GOT3 (cell line): ENCODE measurements around the gene INPP5D.
"Not testable (repeated sequence)": the region's sequence is repeated elsewhere in the genome, so short reads cannot be mapped to it uniquely, and the experiment has no call there.

ENCODE experiments used
- DNase-seq: peaks from one replicate; lab custom pipeline; 2025; ENCODE audit warnings: mixed read lengths; lab: John Stamatoyannopoulos, UW

The INPP5D gene

GRCh38 chr2:233059797-233060500, at the start of gene INPP5D:
INPP5D (plus strand) TSS chr2:233060342; CDS start chr2:233060479, 137 bp downstream.
- DNase-seq, result no peak

GRCh38 chr2:233010569-233011267, 49.4 kb upstream of the INPP5D start:
- no peak for DNase-seq

DNA sequence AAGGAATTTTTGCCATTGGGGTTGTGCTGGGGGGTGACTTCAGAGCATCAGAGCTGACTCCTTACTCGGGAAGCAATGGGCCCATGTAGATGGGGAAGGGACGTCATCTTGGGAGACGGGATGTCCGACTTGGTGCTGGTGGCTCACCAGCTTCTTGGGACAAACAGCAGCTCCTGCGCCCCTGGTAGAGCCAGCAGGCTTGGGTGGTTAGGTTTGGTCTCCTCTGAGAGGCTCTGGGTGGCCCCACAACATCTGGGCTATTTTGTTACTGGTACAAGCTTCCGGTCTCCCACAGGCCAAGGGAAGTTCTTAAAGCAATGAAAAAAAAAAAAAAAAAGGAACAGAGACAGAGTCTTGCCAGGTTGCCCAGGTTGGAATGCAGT, 48.9 kb upstream of the INPP5D start:
- no peak for DNase-seq

DNA sequence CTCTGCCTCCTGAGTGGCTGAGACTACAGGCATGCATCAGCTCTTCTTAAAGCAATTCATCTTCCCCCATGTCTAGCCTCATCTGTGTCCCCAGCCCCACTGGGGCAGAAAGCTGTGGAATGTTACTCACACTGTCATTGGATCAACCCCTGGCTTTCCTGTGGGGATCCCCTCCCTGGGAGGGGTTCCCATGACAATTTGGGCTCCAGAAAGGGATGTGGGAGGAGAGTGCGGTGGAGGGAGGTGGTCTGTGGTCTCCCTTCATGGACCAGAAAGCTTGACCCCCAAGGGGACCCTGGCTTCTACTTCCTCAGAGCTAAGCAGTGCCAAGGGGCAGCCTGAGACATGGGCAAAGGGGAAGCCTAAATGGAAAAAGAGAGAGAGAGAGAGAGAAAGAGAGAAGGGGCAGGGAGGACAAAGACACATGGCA, 48.4 kb upstream of the INPP5D start:
- DNase-seq, result no peak

DNA sequence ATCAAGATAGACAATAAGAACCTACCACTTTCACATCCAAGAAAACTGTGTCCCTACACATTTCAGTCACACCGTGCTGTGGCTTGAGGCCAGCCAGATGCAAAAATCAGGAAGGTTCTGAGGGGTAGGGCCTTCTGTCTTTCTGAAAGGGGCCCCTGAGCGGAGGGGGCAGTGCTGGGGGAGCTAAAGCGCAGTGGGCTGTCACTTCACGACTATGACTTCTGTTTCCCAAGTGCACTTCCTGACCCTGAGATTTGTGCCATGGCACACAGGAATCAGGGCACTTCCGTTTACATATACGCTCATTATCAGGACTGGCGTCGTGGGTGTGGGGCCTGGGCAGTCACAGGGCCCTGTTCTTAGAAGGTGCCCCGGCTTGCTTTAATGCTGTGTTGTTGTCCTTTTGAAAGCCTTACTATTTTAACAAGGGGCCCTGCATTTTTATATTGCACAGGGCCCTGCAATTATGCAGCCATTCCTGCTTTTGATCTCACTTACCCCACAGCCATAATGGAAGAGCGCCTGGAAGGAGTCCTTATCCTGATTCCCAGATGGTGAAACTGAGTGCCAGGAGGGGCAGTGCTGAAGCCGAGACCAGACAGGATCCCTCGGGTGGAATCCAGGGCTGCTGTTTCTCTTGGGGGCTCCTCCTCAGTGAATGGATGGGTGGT, 47.7 kb upstream of the INPP5D start:
- DNase-seq, result no peak

DNA sequence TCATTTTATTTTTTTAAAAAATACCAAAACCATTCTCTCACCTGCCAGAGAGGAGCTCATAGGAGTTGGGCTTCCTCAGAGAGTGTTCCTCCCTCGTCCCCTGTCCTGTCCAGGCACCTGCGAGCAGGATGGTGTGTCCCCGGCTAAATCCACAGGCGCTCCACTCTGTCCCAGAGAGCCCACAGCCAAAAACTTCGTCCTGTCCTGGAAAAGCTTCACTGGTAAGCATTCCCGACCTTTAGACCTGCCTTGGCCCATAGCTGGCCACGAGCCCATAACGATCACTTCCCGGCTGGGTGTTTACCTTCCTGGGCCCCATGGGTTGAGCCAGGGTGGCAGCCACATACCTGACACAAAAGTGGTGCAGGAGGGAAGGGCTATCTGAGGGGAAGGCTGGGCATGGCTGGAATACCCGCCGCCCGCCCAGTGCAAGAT, 47.1 kb upstream of the INPP5D start, which contains the start of gene NGEF:
NGEF (minus strand) TSS at position 230 of the 435 bp plus-strand sequence. CDS start 38,366 bp downstream, outside the sequence.
- no peak for DNase-seq

DNA sequence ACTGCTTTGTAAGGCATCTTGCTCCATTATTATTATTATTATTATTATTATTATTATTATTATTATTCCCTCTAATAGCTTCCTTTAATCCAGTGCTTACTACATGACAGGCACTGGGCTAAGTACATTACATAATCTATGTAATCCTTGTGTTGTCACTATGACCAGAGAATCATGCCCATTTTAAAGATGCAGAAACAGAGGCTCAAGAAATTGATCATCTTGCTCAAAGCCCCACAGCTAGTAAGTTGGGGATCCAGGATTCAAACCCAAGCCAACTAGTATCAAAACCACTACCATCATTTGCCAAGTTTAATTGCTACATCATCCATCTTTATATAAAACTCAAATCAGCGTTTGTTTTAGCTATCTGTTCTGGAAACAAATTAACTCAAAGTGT, 46.5 kb upstream of the INPP5D start:
- no peak for DNase-seq

DNA sequence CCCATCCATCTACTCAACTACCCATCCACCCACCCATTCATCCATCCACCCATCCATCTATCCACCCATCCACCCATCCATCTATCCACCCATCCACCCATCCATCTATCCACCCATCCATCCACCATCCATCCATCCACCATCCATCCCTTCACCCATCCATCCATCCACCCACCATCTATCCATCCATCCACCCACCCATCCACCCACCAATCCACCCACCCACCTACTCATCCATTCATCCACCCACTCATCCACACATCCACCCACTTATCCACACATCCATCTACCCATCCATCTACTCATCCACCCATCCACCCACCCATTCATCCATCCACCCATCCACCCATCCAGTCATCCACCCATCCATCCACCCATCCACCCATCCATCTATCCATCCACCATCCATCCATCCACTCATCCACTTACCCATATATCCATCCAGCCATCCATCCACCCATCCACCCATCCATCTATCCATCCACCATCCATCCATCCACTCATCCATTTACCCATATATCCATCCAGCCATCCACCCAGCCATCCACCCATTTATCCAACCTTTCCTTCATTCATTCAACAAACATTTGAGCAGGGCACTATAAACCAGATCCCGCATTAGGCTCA, 45.0 kb upstream of the INPP5D start:
- DNase-seq, result no peak

GRCh38 chr2:233017947-233018346, 42.2 kb upstream of the INPP5D start:
- DNase-seq, result no peak

DNA sequence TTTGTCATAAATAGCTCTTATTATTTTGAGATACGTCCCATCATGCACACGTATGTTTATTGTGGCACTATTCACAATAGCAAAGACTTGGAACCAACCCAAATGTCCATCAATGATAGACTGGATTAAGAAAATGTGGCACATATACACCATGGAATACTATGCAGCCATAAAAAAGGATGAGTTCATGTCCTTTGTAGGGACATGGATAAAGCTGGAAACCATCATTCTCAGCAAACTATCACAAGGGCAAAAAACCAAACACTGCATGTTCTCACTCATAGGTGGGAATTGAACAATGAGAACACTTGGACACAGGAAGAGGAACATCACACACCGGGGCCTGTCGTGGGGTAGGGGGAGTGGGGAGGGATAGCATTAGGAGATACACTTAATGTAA, 40.5 kb upstream of the INPP5D start:
- not testable (repeated sequence) for DNase-seq

DNA sequence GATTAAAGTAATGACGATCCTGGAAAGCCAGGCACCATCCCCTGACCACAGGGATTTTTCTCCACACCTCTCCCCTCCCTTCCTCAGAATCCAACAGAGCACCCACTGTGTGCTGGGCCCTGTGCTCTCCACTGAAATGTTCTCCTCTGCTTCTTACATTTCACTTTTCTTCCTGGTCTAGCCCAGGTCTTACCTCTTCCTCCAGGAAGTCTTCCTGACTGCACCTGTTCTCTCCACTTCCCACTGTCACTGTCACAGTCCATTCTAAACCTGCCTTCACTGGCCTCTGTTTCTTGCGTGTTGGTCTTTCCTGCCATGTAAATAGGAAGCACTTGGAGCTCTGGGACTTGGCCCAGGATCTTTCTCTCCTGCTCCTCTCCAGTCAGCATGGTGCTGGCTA, 39.7 kb upstream of the INPP5D start:
- DNase-seq, result no peak

GRCh38 chr2:233021771-233022170, 38.4 kb upstream of the INPP5D start:
- no peak for DNase-seq

- no peak for DNase-seq
These were observed 37.6 kb upstream of the INPP5D start for GRCh38 chr2:233022561-233022960.

DNA sequence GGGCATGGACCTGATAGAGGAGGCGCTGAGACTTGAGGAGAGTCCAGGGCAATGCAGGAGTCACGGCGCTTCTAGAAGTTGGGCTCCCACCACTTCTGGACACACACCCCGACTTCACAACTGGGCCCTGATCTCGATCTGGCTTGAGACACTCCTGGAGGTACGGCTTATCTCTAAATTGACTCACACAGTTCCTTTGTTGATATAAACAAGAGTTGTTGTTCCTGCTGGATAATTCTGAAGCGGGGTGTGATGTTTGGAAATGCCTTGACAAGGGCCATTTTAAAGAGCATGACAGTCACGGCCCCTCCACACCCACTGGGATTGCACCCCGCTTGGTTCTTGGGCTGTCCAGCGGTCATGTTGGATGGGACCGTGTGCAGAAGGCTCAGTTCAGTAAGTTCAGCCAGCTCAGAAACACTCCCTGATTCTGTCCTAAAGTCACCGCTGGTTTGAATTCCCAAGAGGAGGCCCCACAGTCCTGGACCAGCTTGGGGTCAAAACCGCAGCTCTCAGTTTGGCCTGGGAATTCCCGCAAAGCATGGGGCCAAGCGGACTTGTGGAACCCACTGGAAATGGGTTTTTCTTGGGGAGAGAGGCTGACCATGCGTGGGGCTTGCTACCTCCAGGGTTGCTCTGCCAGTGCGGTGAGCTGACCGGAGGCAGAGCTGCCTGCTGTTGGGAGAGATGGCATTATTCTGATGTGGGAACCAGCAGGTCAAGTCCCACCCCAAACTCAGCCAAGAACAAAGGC, 37.0 kb upstream of the INPP5D start:
- DNase-seq, result no peak

DNA sequence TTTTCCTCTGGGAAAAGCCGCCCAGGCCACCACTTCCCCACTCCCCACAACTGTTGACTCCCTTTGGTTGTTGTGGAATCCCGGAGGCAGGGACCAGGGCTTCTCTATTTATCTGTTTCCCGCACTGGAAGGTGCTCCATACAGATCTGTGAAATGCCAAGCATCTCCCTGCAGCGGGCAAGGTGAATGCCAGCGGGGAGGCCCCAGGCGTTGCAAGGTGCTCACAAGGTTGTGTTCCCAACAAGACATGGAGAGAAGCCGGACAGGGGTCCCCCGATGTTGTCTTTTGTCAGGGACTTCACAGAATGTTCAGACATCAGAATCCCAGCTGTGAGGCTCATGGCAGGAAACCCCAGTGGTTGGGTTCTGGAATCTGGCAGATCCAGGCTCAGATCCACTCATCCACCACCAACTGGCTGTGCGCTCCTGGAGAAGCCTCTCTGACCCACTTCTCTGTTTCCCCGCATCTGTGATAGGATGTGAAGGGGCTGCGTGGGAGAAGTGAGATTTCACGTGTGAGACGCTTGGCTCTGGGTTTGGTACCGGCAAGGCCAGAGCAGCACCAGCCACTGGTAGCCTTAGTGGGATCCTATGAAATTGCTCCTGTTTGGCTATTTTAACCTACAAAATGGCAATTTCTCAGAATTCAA, 36.3 kb upstream of the INPP5D start:
- no peak for DNase-seq

GRCh38 chr2:233025706-233026105, 34.4 kb upstream of the INPP5D start:
- DNase-seq, result no peak

DNA sequence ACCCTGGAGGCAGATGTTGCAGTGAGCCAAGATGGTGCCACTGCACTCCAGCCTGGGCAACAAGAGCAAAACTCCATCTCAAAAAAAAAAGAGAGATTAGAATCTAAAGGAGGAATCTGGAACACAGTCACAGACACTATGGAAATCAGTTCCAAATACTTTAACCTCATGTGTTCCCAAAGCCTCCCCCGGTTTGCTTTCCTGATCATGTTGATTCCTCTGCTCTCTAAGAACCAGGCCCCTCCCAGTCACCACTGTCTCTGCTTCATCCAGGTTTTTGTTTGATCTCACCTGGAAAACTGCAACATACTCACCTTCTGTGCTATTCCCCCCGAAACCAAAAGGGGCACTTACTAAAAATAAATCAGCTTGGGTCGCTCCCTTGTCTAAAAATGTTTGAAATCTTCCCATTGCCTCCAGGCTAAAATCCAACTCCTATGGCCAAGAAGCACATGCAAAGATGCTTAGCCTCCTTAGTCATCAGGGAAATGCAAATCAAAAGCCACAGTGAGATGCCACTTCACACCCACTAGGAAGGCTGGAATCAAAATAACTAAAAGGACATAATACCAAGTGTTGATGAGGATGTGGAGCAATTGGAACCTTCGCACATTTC, 33.8 kb upstream of the INPP5D start:
- DNase-seq, result no peak

- DNase-seq, result no peak
These were observed 30.8 kb upstream of the INPP5D start for GRCh38 chr2:233029321-233029720.

- DNase-seq, result no peak
These were observed 28.3 kb upstream of the INPP5D start for GRCh38 chr2:233031556-233032500.
